Heart right ventricle (tissue), 16 donors: ENCODE data around the gene NR1H4. TPM values are rescaled to one million over a fixed set of nuclear protein-coding genes. Genes with fewer than 3 reads are reported as not detected.
"Not testable (repeated sequence)": the region's sequence is repeated elsewhere in the genome, so short reads cannot be mapped to it uniquely, and the experiment has no call there.

Experiments used
- ATAC-seq, 8 donors: fragments of 200-7000 bp; cut with Tn5 transposase; one replicate each; pipeline ENCODE4 v1.9.1; 2020; ENCODE audit warnings: mild to moderate bottlenecking in 8 of 8, moderate library complexity in 8 of 8, moderate number of reproducible peaks in 1 of 8
- DNase-seq, 2 donors: peaks; one replicate each; pipeline ENCODE4 v3.0.0-alpha.2; 2020
- H3K27ac ChIP-seq, 10 donors: fragments of 200-600 bp; sonication (generic) in 2 of 10; one replicate each; pipeline versions ENCODE4 v1.5.0 to v1.8.0; 2020 to 2022; ENCODE audit warnings: mild to moderate bottlenecking in 3 of 10
- H3K27me3 ChIP-seq, 7 donors: fragments of 200-600 bp; one replicate each; pipeline ENCODE4 v1.8.0; 2021 to 2022; ENCODE audit warnings: mild to moderate bottlenecking in 2 of 7
- H3K36me3 ChIP-seq, 9 donors: fragments of 200-600 bp; sonication (generic) in 1 of 9; one replicate each; pipeline versions ENCODE4 v1.5.0 to v1.8.0; 2020 to 2022; ENCODE audit warnings: mild to moderate bottlenecking in 2 of 9
- H3K4me1 ChIP-seq, 9 donors: fragments of 200-600 bp; sonication (generic) in 1 of 9; one replicate each; pipeline versions ENCODE4 v1.5.0 to v1.8.0; 2020 to 2022; ENCODE audit warnings: mild to moderate bottlenecking in 4 of 9
- H3K4me3 ChIP-seq, 10 donors: fragments of 200-600 bp; sonication (generic) in 2 of 10; one replicate each; pipeline versions ENCODE4 v1.5.0 to v1.8.0; 2020 to 2022; ENCODE audit warnings: mild to moderate bottlenecking in 7 of 10, moderate library complexity in 2 of 10
- H3K9me3 ChIP-seq, 11 donors: fragments of 200-600 bp in 10 of 11; sonication (generic) in 2 of 11; one replicate each; pipeline versions ENCODE4 v1.5.0 to v1.8.0; 2013 to 2022; ENCODE audit warnings: mild to moderate bottlenecking in 2 of 11, control low read depth in 1 of 11, moderate library complexity in 1 of 11
- WGBS, 2 donors: extraction: QIAGEN DNeasy Blood & Tissue Kit; methylation state at CpG; one replicate each; pipeline ENCODE4 v1.1.7; 2013; ENCODE audit warnings: inconsistent platforms in 1 of 2; 5-methylcytosine and 5-hydroxymethylcytosine counted together
- intact Hi-C, 10 donors: fragments of 100-400 bp; cut with DNase I; formaldehyde crosslinking; loops; one replicate each; pipeline versions ENCODE4 v1.11.1 to v1.14.2; 2022
- polyA plus RNA-seq, 2 donors: library from polyadenylated mRNA; stranded (reverse); fragments of 200-250 nt; gene quantifications; one replicate each; pipeline ENCODE4 v1.2.3, GENCODE V29; 2013
- total RNA-seq, 10 donors: library from RNA; stranded (reverse); fragmentation: NEBNext Ultra II Directional in 3 of 10; extraction: Animal tissue kit (Norgen Biotek cat#: 25700) in 3 of 10; gene quantifications; one replicate each; pipeline versions ENCODE4 v1.2.1 to v1.2.4, GENCODE V29; 2021 to 2023
- TF ChIP-seq, protein P1 (sequence below), 9 donors: fragments of 200-600 bp; sonication (generic) in 2 of 9; IDR thresholded peaks; one replicate each; pipeline versions ENCODE4 v1.5.0 to v1.8.0; 2021 to 2022; ENCODE audit warnings: antibody characterized with exemption in 9 of 9, mild to moderate bottlenecking in 5 of 9, moderate library complexity in 1 of 9
- donor health status: Arrhythmogenic right ventricular cardiomyopathy.
- donor health status: ischemic (EF 13 %, LVEDD 7.1; RV severe dilation, severe dysfunction).
- donor health status: healthy with polysubstance abuse.
- donor health status: DM: no; HTN: yes; CAD: no.
- donor health status: DM: no; HTN: no; CAD: no.
- donor health status: ischemic (EF 25% LVEDD 6.9; RV normal size, moderate dysfunction).
- donor health status: ischemic (EF 25% LVEDD 5.7; RV mildly dilated, moderate dysfunction).
- donor health status: healthy.
- donor health status: DM: yes; HTN: yes; CAD: no.
- donor health status: Ischemic cardiomyopathy.
- donor health status: ischemic (EF 35%, LVEDD 5.7; RV mildly dilated, moderate dysfunction).
- donor health status: nonischemic (EF 11% LVEDD 7.7; RV severe dilation, severe dysfunction).
- donor health status: DM: yes; HTN: yes; CAD: no.
- donor health status: PGD.
- donor health status: ischemic (EF 29% LVEDD 5.4; RV normal size, mild dysfunction).
- donor health status: nonischemic (EF 23%, LVEDD 6.1; RV moderate dilation, normal function).

The NR1H4 gene
- total and polyA plus RNA-seq, 12 donors, result 0.15 TPM; not detected in 11

DNA sequence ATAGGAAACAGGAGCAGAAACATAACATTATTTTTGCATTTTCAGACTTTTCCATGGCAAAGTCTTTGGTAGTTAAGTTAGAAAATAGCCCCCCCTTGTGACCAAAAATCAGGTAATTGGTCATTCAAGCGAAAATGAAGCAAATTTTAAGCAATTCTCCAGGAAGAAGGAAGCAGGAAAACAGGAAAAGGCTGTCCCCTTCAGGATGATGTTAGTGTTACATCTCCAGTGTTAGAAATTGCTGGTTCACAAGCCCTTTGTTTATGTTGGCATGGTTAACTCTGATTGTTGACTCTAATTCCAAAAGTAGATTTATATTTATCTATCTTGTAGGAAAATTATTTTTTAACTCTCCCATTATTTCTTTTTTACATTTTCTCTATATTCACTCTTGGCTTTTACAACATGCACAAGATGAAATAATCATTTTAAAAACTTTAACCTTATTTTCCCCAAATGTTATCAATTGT lies 81.0 kb downstream of the NR1H4 start:
- peak overlapping the region in 3 of 10 donors; percentile 11 to 45 (median 25) for H3K27ac ChIP-seq
- no peak overlapping the region for H3K4me3 ChIP-seq
- DNase-seq (peak in 1 of 2 donors; percentile 73), ATAC-seq (peak in 7 of 8 donors; percentile 72 to 91 (median 80))
- H3K9me3 ChIP-seq, result no peaks in the 10 kb centered on the region
- peaks cover 0 to 16% (median 6%) of the 10 kb centered on the region in 9 donors for H3K4me1 ChIP-seq
- H3K36me3 ChIP-seq, result no peaks in the 10 kb centered on the region
- 0 to 3% methylated on average over 1 of the region's 1 CpG for WGBS, 2 donors
- H3K27me3 ChIP-seq, result no peaks in the 10 kb centered on the region
- intact Hi-C loops, result loop anchor here (1.0 to 10.0 kb wide), 12 partner anchors 162 to 400 kb away; partner anchors contain the start of genes DEPDC4 (in 1 of the 10), SCYL2 (in 1 of the 10) and SLC17A8 (in 1 of the 10)
- TF ChIP-seq, protein P1, sequence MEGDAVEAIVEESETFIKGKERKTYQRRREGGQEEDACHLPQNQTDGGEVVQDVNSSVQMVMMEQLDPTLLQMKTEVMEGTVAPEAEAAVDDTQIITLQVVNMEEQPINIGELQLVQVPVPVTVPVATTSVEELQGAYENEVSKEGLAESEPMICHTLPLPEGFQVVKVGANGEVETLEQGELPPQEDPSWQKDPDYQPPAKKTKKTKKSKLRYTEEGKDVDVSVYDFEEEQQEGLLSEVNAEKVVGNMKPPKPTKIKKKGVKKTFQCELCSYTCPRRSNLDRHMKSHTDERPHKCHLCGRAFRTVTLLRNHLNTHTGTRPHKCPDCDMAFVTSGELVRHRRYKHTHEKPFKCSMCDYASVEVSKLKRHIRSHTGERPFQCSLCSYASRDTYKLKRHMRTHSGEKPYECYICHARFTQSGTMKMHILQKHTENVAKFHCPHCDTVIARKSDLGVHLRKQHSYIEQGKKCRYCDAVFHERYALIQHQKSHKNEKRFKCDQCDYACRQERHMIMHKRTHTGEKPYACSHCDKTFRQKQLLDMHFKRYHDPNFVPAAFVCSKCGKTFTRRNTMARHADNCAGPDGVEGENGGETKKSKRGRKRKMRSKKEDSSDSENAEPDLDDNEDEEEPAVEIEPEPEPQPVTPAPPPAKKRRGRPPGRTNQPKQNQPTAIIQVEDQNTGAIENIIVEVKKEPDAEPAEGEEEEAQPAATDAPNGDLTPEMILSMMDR (IDR thresholded peaks at IDR 0.05), result peak; percentile 70 to 93 (median 82)

DNA sequence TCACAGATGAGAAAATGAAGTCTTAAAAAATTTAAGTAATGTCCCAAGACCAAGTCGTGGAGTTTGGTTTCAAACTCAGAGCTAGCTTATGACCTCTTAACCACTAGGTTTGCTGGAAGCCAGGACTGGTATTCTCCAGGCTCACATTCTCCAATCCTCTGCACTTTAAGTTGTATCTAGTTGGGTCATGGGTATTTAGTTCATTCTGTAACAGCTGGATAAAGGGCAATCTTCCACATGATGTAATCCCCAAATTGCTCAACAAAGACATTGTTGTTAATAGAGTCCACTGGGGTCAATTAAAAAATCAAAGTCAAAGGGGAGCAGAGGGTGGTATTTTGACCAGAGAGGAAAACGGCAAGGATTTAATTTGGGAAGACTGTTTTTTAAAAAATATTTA lies 82.1 kb downstream of the NR1H4 start:
- Histone ChIP-seq H3K27ac (peak overlapping the region in 5 of 10 donors; percentile 2 to 45 (median 18)), H3K36me3 (no peaks in the 10 kb centered on the region), H3K4me1 (peaks cover 0 to 16% (median 6%) of the 10 kb centered on the region in 9 donors), H3K27me3 (no peaks in the 10 kb centered on the region), H3K9me3 (no peaks in the 10 kb centered on the region), H3K4me3 (no peak overlapping the region)
- DNase-seq (peak in 1 of 2 donors; percentile 22), ATAC-seq (peak in 7 of 8 donors; percentile 67 to 92 (median 75))
- TF ChIP-seq, protein P1 (IDR thresholded peaks at IDR 0.05), result no peak
- intact Hi-C loops, result loop anchor here in 9 of 10 donors (2.0 to 10.0 kb wide), 7 partner anchors 201 to 401 kb away; partner anchors contain the start of genes DEPDC4 (in 1 of the 9), SCYL2 (in 1 of the 9) and SLC17A8 (in 1 of the 9)
- WGBS, 2 donors, result 52 to 67% methylated on average over 2 of the region's 2 CpGs

DNA sequence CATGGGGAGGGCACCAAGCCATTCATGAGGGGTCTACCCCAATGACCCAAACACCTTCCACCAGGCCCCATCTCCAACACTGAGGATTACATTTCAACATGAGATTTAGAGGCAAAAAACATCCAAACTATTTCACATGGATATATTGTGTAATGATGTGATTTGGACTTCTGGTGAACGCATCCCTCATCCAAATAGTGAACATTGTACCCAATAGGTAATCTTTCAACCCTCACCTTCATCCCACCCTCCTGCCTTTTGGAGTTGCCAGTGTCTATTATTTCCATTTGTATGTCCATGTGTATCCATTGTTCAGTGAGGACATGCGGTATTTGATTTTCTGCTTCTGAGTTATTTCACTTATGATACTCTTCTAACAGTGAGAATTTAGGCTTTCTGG lies 83.7 kb downstream of the NR1H4 start:
- TF ChIP-seq, protein P1 (IDR thresholded peaks at IDR 0.05), result no peak
- H3K27ac ChIP-seq, result no peak overlapping the region
- peaks cover 0 to 12% (median 6%) of the 10 kb centered on the region in 9 donors for H3K4me1 ChIP-seq
- ATAC-seq (no peak), DNase-seq (no peak)
- WGBS, 2 donors, result 96 to 100% methylated on average over 2 of the region's 2 CpGs
- no peak overlapping the region for H3K4me3 ChIP-seq
- intact Hi-C loops, result loop anchor here in 8 of 10 donors (5.0 to 10.0 kb wide), 6 partner anchors 203 to 403 kb away; partner anchors contain the start of genes DEPDC4 (in 1 of the 8), SCYL2 (in 1 of the 8) and SLC17A8 (in 1 of the 8)
- H3K27me3 ChIP-seq, result no peaks in the 10 kb centered on the region
- H3K36me3 ChIP-seq, result no peaks in the 10 kb centered on the region
- H3K9me3 ChIP-seq, result no peaks in the 10 kb centered on the region

DNA sequence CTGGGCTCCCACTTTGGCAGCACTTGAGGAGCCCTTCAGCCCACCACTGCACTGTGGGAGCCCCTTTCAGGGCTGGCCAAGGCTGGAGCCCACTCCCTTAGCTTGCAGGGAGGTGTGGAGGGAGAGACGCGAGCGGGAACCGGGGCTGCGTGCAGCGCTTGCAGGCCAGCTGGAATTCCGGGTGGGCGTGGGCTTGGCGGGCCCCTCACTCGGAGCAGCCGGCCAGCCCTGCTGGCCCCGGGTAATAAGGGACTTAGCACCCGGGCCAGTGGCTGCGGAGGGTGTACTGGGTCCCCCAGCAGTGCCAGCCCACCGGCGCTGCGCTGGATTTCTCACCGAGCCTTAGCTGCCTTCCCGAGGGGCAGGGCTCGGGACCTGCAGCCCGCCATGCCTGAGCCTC lies 85.6 kb downstream of the NR1H4 start:
- H3K27ac ChIP-seq, H3K36me3 ChIP-seq, H3K9me3 ChIP-seq, H3K27me3 ChIP-seq, H3K4me3 ChIP-seq, DNase-seq, ATAC-seq: not testable (repeated sequence)
- 96 to 98% methylated on average over 15 to 21 of the region's 21 CpGs for WGBS, 2 donors
- H3K4me1 ChIP-seq, result peaks cover 0 to 21% (median 14%) of the 10 kb centered on the region in 9 donors
- intact Hi-C loops, result loop anchor here in 8 of 10 donors (5.0 to 10.0 kb wide), 6 partner anchors 204 to 404 kb away; partner anchors contain the start of genes DEPDC4 (in 1 of the 8), SCYL2 (in 1 of the 8) and SLC17A8 (in 1 of the 8)

DNA sequence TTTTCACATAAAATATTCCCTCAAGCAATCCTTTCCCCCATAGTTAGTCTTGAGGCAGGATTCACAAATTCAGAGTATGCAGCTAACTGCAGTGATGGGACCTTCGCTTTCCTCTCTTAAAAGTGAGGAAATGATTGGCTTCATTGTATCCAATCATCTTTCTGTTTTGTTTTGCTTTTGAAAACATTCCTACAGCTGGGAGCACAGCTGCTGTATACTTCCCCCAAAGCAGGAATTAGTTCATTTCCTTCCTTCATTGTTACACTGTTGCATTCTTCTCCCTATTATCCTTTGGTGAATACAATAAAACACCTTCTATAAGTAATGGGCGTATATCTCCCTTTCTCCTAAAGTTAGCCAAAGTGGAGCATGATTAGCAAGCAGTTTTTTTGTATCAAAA lies 90.4 kb downstream of the NR1H4 start:
- ATAC-seq (peak in 7 of 8 donors; percentile 52 to 89 (median 76)), DNase-seq (no peak)
- intact Hi-C loops, result no loop called here
- peaks cover 0 to 31% (median 15%) of the 10 kb centered on the region in 9 donors for H3K4me1 ChIP-seq
- peak overlapping the region in 1 of 10 donors; percentile 9 for H3K4me3 ChIP-seq
- no peaks in the 10 kb centered on the region for H3K9me3 ChIP-seq
- H3K27ac ChIP-seq, result peak overlapping the region in 7 of 10 donors; percentile 0 to 69 (median 55)
- TF ChIP-seq, protein P1 (IDR thresholded peaks at IDR 0.05), result no peak
- no peaks in the 10 kb centered on the region for H3K36me3 ChIP-seq
- H3K27me3 ChIP-seq, result no peaks in the 10 kb centered on the region
- WGBS, 2 donors, result 37 to 44% methylated on average over 2 of the region's 2 CpGs
